ENCODE results near the gene CABP5. TPM values are rescaled to one million over a fixed set of nuclear protein-coding genes. Genes with fewer than 3 reads are reported as not detected.

Gene CABP5
- total RNA-seq, result not detected in 2 replicates

DNA sequence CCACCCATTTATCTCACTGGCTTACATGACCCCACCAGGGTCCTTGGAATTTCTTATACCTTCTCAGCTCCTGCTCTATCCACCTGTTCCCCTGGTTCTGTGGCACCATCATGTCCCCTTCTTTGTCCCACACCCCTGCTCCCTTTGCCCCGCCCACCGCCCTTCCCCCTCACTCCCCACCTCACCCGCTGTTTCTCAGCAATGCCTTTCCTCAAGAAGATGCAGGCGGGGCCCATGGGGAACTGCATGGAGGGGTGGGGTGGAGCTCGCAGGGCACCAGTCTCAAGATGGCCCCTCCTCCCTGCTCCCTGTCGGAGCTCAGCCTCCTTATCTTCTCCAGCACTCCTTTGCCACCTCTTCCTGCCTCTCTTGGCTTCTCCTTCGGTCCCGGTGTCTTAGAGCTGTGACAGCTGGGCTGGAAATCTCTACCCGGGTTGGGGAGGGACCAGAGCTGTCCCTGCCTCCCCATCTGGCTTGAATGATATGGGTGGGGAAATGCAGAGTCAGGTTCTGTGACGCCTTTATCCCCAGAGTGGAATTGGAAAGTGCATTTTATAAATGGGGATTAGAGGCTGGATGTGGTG lies at the start of gene CABP5:
Gene CABP5, minus strand, starts transcription at position 405 of the 584 bp plus-strand sequence. Its CDS starts 157 bp downstream, at position 248.

DNA sequence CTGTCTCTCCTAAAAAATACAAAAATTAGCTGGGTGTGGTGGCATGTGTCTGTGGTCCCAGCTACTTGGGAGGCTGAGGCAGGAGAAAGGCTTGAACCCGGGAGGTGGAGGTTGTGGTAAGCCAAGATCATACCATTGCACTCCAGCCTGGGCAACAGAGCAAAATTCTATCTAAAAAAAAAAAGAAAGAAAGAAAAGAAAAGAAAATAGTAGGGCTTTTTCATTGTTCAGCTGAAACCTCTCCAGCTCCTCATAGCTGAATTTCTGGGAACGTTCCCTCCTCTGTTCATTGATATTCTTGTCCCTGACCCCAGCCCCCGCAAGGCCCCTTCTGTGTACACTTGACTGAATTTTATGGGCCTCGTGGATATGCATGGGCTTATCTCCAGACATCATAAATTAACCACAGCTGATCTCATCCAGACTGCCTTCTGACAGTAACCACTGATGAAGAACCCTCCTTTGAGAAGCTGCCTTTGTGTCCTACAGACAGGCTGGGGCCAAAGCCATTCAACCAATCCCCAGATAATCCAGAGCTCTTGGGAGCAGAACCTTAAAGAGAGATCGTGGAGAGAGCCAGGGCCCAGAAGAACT lies 49.6 kb downstream of the CABP5 start, which contains the start of gene ELSPBP1:
Gene ELSPBP1, plus strand, starts transcription at position 424 of the 594 bp plus-strand sequence. CDS start 14,036 bp downstream, outside the sequence.

DNA sequence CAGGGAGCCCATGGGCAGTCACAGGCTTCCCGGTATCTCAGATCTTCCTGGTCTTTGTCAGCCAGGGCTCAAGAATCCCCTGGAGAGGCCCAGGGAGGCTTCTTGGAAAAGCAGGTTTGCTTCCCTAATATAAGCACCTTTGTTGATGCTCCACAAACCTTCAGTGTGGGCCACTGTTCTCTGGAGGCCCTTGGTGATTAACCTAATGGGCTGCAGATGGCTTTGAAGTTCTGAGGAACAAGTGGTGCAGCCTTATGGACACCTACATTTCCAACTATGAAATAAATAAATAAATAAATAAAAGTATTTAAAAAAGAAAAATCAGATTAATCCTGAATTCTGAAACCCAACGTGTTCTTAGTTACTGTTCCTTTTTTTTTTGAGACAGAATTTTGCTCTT lies 51.8 kb downstream of the CABP5 start, which contains the start of gene BSPH1:
Gene BSPH1, minus strand, starts transcription at position 101 of the 400 bp plus-strand sequence. Its CDS starts 89 bp downstream, at position 12.

Other genes starting within 250 kb of the CABP5 start
- gene TPRX1, start 239.5 kb downstream of the CABP5 start, total RNA-seq, result not detected in 2 replicates
- gene CRX, start 222.1 kb downstream of the CABP5 start, total RNA-seq, result not detected in 2 replicates
- not detected in 2 replicates for gene TPRX2, start 184.8 kb downstream of the CABP5 start, total RNA-seq
- gene SULT2A1, start 157.8 kb downstream of the CABP5 start, total RNA-seq, result not detected in 2 replicates
- not detected in 2 replicates for gene BSPH1, start 51.9 kb downstream of the CABP5 start, total RNA-seq
- gene ELSPBP1, start 49.4 kb downstream of the CABP5 start, total RNA-seq, result not detected in 2 replicates
- 22.1 and 57.8 TPM in 2 replicates for gene PLA2G4C, start 66.7 kb upstream of the CABP5 start, total RNA-seq
- 27.2 and 52.7 TPM in 2 replicates for gene LIG1, start 126.3 kb upstream of the CABP5 start, total RNA-seq
- 1.4 and 2.1 TPM in 2 replicates for gene ZSWIM9, start 126.6 kb upstream of the CABP5 start, total RNA-seq
- 16.5 and 20.0 TPM in 2 replicates for gene CARD8, start 211.8 kb upstream of the CABP5 start, total RNA-seq
- gene ZNF114, start 226.0 kb upstream of the CABP5 start, total RNA-seq, result 0.13 and 0.37 TPM in 2 replicates